ENCODE results near the gene VAT1.
"Not testable (repeated sequence)": the region's sequence is repeated elsewhere in the genome, so short reads cannot be mapped to it uniquely, and the experiment has no call there.

Gene VAT1

DNA sequence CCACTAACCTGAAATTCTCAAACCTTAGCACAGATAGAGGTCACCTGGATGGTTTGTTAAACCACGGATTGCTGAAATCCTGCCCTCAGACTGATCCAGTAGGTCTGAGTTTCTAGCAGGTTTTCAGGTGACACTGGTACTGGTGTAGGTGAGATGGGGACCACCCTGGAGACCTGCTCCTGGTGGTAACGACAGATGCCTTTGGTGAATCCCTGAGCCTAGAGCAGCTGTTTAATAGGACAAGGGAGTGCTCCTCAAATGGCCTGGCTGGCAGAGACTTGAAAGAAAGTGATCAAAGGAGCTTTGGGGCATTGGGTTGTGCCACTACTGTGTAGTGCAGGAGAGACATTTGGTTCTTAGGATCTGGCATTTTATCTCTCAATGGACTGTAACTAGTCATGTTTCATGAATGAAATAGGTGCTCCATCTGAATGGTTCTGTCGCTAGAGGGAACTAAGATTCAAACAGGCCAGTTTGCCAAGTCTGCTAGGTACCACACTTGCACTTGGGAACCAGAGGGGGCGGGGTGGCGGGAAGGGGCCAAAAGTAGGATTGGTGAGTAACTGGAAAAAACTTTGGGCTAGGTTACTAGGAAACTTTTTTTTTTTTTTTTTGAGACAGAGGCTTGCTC lies 18.5 kb downstream of the VAT1 start:
- no peak for DNase-seq

DNA sequence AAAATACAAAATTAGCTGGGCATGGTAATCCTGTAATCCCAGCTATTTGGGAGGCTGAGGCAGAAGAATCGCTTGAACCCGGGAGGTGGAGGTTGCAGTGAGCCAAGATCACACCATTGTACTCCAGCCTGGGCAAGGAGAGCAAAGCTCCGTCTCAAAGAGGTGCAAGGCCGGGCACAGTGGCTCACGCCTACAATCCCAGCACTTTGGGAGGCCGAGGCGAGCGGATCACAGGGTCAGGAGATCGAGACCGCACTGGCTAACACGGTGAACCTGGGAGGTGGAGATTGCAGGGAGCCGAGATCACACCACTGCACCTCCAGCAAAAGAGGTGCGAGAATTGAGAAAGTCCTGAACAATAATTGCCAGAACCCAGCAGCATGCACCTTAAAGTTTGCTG lies 21.3 kb downstream of the VAT1 start:
- not testable (repeated sequence) for DNase-seq

DNA sequence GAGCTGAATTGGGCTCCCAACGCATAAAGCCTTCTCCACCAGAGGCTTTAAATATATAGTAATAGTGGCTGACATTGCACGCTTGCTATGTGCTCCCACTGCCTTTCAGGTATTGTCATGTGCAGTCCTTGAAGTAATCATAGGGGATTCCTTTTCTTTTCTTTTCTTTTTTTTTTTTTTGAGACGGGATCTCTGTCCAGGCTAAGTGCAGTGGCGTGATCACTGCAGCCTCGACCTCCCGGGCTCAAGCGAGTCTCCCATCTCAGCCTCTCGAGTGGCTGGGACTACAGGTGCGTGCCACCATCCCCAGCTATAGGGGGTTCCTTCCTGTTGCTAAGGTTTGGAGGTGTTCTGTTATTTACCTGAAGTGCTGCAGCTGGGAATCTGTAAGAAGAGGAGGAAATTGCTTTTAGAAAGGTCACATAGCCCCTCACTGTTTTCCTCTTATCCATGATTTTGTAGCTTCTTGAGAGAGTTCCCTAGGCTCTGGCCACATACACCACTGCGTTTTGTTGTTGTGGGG lies 23.1 kb downstream of the VAT1 start:
- DNase-seq = no peak

GRCh38 chr17:42997984-42998938 lies 23.9 kb downstream of the VAT1 start, which contains the start of gene RPL27:
Gene RPL27 (plus strand): TSS chr17:42998419. CDS start chr17:42998751, 332 bp downstream.
- peak; percentile 99 for DNase-seq

DNA sequence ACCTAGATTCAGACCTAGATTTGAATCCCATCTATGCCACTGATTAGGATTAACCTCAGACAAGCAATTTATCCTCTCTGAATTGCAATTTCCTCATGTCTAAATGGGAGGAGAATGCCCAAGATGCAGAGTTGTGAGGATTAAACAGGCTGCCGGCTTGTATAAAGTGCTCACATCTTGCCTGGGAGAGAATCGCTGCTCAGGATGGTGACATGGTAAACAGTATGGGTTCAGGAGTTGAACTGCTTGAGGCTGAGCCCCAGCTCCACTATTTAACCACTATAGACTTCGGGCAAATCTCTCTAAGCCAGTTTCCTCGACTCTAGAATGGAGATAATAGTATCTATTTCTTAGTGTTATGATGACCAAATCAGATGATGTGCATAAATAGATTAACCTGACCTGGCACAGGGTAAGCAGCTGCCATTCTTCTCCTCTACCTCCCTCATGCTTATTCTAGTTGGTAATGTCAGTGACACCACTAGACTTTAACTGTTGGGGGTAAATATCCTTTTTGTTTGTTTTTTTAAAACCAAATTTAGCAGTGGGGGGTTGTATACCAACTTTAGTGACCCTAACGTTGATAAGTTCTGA lies 24.7 kb downstream of the VAT1 start:
- no peak for DNase-seq

GRCh38 chr17:42993913-42994312 lies 28.3 kb downstream of the VAT1 start:
- DNase-seq = not testable (repeated sequence)

DNA sequence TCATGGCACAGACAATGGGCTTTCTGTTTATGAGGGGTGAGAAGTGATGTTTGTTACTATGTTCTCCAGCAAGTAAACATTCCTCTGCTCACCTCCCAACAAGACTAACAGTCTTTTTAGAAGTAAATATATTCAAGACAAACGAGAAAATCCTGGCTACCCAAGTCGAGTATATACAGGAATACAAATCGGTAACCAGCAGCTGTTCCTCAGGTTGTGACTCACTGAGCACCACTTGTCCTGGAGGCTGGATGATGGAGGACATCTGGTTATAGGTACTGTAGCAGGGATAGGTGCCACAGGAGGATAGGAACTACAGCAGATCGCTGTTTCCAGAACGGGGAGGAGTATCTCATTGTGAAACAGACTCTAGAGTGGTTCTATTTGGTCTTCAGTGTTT lies 29.3 kb downstream of the VAT1 start:
- no peak for DNase-seq

DNA sequence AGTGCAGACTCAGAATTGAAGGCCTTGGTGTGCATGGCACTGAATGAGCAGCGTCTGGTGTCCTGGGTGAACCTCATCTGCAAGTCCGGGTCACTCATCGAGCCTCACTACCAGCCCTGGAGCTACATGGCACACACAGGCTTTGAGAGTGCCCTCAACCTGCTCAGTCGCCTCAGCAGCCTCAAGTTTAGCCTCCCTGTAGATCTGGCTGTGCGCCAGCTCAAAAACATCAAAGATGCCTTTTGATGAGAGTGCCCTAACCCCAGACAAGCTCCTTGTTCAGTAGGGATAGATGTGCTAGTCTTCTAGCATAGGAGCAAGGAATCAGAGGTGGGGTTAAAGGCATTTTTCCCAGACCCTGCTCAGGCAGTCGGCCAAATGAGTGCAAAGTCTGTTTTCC lies 30.7 kb downstream of the VAT1 start:
- no peak for DNase-seq

DNA sequence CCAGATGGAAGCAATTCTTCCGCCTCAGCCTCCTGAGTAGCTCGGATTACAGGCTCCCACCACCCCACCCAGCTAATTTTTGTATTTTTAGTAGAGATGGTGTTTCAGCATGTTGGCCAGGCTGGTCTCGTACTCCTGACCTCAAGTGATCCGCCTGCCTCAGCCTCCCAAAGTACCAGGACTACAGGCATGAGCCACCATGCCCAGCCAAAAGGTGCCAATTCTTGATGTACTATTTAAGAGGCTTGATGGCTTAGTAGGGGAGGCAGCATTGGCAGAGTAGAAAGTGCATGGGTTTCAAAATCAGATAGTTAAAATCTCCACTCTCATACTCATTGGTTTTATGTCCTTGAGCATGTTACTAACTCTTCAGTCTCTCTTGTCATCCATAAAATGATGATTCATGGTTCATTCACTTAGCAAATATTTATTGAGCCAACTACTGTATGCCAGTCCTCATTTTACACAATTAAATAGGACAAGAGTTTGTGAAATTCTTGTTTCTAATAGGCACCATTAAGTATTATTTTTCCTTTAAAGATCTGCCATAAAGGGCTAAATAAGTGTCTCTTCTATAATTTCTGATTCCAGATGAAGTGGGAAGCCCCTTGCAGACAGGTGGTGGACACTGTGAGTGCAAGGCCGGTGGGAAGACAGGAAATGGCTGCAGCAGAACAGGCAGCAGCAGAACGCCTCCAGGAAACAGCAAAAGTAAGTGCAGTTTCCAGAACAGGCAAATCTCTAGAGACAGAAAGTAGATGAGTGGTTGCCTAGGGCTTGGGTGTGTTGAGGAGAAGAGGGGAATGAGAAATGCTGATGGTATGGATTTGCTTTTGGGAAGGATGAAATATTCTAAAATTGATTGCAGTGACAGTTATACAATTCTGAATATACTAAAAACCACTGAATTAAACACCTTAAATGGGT lies 32.2 kb downstream of the VAT1 start:
- no peak for DNase-seq

- no peak for DNase-seq
These were observed 33.0 kb downstream of the VAT1 start for GRCh38 chr17:42989141-42989540.

DNA sequence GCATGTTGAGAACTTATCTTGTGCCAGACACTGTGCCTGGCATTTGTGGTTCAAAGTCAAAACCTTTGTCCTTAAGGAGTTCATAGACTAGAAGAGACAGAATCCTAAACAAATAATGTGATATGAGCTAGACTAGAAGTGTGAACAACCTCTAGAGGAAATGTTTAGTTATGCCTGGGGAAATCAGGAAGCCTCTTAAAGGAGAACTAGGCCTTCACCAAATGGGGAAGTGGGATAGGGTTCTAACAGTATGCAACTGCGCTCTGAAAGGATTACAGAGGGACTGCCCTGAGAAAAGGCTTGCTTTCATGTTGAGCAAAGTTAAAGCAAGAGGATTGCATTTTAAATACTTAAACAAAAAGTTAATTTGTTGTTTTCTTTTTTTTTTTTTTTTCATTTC lies 37.0 kb downstream of the VAT1 start:
- DNase-seq = no peak

GRCh38 chr17:42982266-42982665 lies 39.9 kb downstream of the VAT1 start:
- no peak for DNase-seq

- peak; percentile 42 to 57 for DNase-seq
These were observed 41.3 kb downstream of the VAT1 start for GRCh38 chr17:42980766-42981397.

- DNase-seq = peak; percentile 88 to 92
These were observed 41.9 kb downstream of the VAT1 start, which contains the start of gene RUNDC1 for GRCh38 chr17:42980274-42980765. Gene RUNDC1 (plus strand): TSS chr17:42980565. CDS start chr17:42980577, 12 bp downstream.

DNA sequence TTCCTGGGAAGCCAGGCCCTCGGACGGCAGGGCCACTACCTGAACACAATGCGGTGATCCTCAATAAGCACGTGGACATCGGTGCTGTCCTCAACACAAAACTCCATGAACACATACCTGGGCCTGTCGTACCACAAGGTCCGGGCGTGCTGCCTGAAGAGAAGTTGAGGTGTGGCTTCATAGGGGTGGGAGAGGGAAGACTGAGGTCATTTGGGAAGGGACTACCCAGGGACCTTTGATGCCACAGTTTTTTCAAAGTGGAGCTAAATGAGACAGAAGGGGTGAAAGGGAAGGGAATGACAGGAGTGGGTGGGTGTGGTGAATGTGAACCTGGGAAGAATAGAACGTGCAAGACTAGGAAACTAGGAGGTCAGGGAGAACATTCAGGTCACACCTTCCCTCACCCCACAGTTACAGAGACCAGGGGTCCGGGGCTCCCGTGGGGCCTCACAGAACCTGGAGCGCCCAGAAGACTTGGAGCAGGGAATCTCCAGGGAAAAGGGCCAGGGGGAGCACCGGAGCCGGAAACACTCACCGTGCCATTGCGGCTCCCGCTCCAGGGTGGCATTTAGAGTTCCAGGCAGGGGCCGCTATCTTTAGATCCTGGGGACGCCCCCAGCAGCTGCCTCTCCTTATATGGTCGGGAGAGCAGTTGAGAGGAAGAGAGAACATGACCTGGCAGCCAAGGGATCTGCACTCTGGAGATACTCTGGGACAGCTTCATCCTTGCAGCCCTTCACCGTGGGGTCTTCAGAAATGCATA lies 42.5 kb downstream of the VAT1 start, which contains the start of gene PTGES3L:
TSS of gene PTGES3L (minus strand) at position 570 of the 763 bp plus-strand sequence. CDS start at position 543, 27 bp downstream.
- peak; percentile 87 to 91 for DNase-seq

DNA sequence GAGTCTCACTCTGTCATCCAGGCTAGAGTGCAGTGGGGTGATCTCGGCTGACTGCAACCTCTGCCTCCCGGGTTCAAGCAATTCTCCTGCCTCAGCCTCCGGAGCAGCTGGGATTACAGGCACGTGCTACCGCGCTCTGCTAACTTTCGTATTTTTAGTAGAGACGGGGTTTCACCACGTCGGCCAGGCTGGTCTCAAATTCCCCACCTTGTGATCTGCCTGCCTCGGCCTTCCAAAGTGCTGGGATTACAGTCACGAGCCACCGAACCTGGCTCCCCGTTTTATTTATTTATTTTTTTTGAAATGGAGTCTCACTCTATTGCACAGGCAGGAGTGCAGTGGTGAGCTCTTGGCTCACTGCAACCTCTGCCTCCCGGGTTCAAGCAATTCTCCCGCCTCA lies 46.5 kb downstream of the VAT1 start:
- not testable (repeated sequence) for DNase-seq

DNA sequence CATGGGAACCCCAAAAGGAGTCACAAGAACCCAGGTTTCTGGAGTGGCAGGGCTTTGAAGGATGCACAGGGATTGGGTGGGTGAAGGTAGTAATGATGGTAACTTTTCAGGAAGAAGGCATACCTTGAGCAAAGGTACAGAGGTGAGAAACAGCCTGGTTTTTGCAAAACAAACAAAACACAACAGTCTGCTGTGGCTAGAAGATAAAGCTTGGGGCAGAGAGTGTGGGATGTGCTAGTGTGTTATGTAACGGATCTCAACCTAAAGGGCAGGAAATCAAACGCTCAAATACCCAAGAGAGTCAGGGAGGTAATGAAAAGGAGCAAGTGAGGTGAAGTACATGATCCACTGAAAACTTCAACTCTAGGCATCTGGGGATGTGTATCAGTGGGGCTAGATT lies 46.9 kb downstream of the VAT1 start:
- no peak for DNase-seq

DNA sequence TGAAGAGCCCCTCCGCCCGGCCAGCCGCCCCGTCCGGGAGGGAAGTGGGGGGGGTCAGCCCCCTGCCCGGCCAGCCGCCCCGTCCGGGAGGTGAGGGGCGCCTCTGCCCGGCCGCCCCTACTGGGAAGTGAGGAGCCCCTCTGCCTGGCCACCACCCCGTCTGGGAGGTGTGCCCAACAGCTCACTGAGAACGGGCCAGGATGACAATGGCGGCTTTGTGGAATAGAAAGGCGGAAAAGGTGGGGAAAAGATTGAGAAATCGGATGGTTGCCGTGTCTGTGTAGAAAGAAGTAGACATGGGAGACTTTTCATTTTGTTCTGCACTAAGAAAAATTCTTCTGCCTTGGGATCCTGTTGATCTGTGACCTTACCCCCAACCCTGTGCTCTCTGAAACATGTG lies 48.9 kb downstream of the VAT1 start:
- not testable (repeated sequence) for DNase-seq

DNA sequence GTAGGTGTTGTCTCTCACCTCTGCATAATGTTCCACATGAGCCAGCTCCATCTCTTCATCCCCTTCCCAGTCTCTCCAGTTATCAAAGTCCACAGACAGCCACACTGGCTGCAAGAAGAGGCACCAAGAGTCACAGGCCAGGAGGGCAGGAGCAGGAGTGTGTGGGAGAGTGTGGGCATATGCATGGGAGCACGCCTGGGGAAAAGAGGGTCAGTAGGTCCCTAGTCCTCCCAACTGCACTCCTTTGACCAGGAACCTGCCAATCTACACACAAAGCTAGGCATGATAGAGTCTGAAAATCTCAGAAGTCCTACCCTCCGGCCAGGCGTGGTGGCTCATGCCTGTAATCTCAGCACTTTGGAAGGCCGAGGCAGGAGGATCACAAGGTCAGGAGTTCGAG lies 50.6 kb downstream of the VAT1 start:
- no peak for DNase-seq

DNA sequence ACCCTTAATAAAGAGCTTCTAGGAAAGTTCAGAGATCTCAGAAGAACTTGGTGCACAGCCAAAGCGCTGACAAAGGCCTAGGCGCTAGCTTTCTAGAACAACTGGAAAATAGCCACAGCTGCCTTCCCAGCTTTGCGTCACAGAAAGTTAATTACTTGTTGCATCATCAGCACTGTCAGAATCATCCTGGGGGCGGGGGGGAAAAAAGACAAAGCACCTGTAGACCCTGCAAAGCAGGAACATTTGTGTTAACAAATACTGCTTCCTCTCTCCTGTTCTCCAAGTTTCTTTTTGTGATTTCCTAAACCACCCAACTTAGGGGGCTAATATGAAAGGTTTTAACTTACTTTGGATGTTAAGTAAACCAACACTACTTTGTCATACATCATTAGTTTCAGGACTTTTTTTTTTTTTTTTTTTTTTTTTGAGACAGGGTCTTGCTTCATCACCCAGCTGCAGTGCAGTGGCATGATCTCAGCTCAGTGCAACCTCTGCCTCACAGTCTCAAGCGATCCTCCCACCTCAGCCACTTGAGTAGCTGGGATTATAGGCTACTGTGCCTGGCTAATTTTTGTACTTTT lies 53.1 kb downstream of the VAT1 start:
- DNase-seq = peak in 1 of 2 experiments; percentile 5
